OCI-LY7 (cell line): Measurements from ENCODE around the gene TTC28.

Source experiments
- EZH2phosphoT487 ChIP-seq: fragments of 200-600 bp; sonication (generic); IDR thresholded peaks from 2 replicates; pipeline ENCODE4 v1.6.1; 2018; ENCODE audit warnings: low read depth, borderline replicate concordance, mild to moderate bottlenecking, mixed run types, antibody characterized with exemption, low read length, moderate library complexity, mixed read lengths
- TF ChIP-seq, protein P1 (sequence below): fragments of 200-600 bp; sonication (generic); conservative IDR thresholded peaks from 2 replicates; pipeline ENCODE4 v1.5.1; 2014; ENCODE audit warnings: mild to moderate bottlenecking, antibody characterized with exemption, low read length, moderate library complexity, mixed read lengths

- TF ChIP-seq, protein P1, sequence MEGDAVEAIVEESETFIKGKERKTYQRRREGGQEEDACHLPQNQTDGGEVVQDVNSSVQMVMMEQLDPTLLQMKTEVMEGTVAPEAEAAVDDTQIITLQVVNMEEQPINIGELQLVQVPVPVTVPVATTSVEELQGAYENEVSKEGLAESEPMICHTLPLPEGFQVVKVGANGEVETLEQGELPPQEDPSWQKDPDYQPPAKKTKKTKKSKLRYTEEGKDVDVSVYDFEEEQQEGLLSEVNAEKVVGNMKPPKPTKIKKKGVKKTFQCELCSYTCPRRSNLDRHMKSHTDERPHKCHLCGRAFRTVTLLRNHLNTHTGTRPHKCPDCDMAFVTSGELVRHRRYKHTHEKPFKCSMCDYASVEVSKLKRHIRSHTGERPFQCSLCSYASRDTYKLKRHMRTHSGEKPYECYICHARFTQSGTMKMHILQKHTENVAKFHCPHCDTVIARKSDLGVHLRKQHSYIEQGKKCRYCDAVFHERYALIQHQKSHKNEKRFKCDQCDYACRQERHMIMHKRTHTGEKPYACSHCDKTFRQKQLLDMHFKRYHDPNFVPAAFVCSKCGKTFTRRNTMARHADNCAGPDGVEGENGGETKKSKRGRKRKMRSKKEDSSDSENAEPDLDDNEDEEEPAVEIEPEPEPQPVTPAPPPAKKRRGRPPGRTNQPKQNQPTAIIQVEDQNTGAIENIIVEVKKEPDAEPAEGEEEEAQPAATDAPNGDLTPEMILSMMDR, result no peak
- TF ChIP-seq EZH2phosphoT487, result no peak
Measured at GRCh38 chr22:28151151-28151816, 528.4 kb downstream of the TTC28 start.
